Activated T-cell treated with anti-CD3 and anti-CD28 coated beads for 24 hours (primary cell): Measurements from ENCODE around the gene EPYC.
"Not testable (repeated sequence)": the region's sequence is repeated elsewhere in the genome, so short reads cannot be mapped to it uniquely, and the experiment has no call there.

Experiments used
- DNase-seq: peaks from one replicate; pipeline ENCODE4 v3.0.0-alpha.2; 2020; ENCODE audit warnings: low read depth

EPYC gene

GRCh38 chr12:90991952-90992465 lies 12.8 kb downstream of the EPYC start:
- DNase-seq, result no peak

GRCh38 chr12:90990611-90991010 lies 14.2 kb downstream of the EPYC start:
- no peak for DNase-seq

DNA sequence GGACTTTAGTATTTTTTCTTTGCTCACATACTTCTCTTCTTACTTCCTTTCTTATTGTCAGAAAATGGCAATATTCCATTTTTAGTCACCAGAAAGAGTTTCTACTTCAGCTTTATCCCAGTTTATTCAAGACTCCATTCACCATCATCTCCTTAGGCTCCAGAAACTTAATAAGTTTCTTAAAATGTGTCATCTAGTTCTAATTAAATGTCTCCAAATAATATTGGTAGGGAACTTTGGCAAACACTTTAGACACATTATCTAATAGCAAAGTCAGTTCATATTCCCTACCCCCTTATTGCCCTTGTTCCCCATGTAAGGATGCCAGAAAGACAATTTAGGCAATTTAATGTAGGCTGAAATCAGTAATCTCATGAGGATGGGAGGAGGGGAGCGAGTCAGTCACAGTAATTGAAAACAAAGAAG lies 15.1 kb downstream of the EPYC start:
- no peak for DNase-seq

DNA sequence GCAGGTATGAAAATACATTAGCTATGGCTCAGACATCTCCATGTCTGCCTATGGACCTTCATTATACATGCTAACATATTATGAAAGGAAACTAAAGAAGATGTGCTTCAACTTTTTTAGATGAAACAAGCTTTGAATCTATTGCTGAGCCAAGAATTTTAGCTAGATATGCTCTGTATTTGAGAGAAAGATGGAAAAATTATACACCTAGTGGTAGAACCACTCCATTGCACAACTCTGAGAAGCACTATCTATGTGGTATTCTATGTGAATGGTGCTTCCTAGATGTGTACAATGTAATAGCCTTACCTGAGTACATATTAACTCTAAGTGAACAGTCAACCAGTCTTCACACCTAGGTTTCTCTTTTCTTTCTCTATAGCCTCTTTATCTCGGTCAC lies 17.3 kb downstream of the EPYC start:
- no peak for DNase-seq

DNA sequence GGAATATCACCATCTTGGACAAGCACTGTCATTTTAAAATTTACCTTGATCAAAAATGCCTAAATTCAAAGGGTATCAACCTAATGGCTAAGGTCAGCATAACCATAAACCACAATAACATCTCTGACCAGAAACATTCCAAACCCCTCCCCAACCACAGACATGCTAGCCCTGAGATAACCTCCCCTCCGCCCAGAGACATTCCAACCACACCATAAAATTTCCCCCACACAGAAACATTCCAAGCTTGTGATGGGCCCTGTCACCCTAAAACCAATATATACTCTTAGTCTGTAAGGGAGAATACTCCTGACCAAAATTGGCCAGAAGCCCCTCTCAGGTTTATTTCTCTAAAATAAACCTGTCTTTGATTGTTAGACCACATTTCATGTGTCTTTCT lies 17.7 kb downstream of the EPYC start:
- DNase-seq, result no peak

- not testable (repeated sequence) for DNase-seq
These were observed 19.4 kb downstream of the EPYC start for GRCh38 chr12:90985331-90985730.

- no peak for DNase-seq
These were observed 20.7 kb downstream of the EPYC start for GRCh38 chr12:90984114-90984513.

DNA sequence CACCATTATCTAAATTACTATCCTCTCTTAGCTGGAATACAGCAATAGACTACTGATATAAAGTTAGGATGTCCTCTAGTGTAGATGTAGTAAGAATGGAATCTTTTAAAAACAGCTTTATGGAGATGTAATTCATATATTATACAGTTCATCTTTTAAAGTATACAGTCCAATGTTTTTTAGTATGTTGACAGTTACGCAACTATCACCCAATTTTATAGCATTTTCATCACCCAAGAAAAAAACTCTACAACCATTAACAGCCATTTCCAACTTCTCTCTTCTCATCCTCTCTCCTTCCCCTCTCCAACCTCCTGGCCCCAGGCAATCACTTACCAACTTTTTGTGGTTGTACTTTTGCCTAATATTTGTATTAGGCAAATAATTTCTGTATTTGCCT lies 22.6 kb downstream of the EPYC start:
- DNase-seq, result no peak

DNA sequence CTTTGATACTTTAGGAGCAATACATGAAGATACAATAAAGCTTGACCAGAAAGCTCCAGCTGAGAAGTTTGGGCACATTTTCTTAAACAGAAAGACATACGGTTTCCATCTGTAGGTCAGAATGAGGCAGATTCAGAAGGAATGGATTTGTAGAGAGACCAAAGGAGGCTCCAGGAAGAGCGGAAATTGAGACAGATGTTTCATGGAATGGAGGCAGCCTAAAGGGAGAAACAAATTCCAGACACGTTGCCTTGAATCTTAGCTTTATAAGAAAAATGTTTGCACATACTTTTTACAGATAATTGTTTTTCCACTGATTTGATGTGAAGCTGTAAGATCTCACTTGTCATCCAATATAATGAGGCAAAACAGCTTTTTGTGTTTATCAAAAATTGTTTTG lies 24.8 kb downstream of the EPYC start:
- no peak for DNase-seq

DNA sequence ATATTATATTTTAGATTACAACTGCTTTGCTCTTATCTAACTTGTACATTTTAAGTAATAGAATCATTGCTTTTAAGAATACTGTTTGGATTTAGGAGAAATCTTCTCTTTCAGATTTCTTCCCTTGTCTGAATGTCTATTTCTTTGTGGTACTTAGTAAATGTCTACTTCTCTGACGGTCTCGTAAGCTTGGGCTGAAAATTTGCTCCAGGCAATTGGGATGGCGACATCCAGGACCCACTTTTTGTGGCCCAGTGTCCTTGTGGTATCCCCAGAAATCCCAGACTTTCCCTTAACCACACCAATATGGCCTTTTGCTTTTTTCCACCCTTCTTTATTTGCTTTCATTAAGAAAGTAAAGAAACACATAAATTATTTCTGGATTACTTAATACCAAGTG lies 25.8 kb downstream of the EPYC start:
- no peak for DNase-seq

DNA sequence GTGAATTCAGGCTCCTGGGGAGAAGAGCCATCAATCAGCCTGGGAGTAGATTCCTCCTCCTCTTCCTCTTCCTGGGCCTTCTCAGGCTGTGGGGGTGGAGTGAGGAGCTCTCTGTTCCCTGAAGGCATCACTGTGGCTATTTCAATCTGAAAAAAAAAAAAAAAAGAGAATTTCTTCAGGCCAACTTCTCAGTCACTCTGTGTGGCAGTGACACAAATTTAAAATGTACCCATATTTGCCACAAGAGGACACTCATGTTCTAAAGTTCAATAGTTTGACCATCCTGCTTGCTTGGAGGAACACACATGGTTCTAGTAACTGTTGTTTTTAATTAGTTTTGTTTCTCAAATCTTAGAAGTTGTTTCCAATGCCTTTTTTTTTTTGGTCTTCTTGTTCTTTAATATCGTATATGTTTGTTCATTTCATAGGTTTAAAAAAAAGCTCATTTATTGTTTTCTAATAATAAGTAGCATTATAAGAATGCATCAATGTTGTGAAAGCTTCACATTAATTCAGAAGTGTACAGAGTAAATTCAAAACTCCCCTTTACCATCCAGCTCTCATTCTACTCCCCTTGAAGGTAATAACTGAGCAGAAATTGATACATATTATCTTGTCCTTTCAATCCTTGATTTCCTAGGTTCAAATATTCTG lies 26.5 kb downstream of the EPYC start:
- no peak for DNase-seq

- no peak for DNase-seq
These were observed 27.5 kb downstream of the EPYC start for GRCh38 chr12:90977224-90977623.

DNA sequence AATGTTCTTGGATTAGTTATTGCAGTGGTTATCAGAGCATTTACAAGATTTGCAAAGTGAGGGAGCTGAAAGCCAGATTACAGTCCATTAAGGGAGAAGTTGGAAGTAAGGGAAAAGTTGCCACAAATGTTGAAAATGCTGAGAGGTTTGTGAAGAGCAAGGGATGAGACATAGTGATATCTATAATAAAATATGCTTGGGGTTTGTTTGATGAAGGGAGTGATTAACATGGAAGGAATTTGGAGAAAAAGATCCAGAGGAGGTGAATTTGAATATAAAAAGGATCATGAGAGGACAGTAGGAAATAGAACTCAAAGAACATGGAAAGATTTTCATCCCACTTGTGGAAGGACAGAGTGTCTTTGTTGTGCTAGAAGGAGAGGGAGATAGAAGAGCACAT lies 30.5 kb downstream of the EPYC start:
- no peak for DNase-seq

DNA sequence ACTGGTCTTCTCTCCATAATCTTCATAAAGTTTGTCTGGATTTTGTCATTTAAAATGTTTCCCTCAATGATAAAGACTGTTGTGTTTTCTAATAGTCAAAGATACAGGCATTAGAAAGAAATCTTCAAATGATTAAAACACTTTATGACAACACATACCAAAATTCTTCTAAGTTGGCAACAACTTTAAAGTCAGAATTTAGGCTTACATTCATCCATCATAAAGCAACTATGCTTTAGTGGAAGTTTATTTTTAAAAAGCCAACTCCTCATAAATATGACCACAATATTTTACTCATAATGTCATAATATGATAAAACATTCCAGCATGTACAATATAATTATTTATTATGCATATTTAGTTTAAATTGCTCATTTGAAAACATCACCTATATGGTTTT lies 32.5 kb downstream of the EPYC start:
- DNase-seq, result no peak

DNA sequence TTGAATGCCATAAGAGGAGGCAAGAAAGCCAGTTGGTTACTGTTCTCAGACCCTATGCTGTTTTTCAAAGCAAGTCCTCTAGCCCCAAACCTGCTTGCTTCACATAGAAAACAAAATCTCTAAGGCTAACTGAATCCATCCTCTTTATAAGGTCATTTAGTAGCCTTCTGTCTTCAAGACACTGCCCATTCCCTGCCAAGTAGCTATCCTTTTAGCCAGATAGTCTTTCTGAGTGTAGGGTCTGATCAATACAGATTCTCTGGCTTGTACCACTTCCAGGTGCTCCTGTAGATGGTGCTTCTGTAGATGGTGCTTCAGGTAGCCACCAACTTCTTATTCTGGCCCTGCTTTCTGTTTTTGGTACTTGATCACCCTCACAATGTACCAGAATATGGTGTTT lies 33.9 kb downstream of the EPYC start:
- DNase-seq, result no peak

GRCh38 chr12:90970471-90970870 lies 34.3 kb downstream of the EPYC start:
- DNase-seq, result no peak

- DNase-seq, result no peak
These were observed 34.9 kb downstream of the EPYC start for GRCh38 chr12:90969851-90970250.

DNA sequence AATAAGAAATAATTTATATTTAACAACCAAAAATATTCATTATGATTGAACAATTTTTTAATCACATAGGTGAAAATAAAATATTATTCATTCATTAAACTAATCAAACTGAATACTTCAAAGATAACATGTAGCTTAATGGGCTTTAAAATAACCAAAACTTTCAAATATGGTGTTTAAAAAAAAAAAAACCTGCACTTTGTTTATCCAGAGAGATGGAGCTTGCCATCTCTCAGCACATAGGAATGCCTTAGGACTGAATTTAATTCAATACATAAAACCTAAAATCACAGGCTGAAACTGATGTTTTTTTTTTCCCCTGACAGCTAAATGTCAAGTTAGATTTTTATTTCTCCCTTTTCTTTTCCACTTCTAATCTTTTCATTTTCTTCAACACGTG lies 35.4 kb downstream of the EPYC start:
- DNase-seq, result no peak

DNA sequence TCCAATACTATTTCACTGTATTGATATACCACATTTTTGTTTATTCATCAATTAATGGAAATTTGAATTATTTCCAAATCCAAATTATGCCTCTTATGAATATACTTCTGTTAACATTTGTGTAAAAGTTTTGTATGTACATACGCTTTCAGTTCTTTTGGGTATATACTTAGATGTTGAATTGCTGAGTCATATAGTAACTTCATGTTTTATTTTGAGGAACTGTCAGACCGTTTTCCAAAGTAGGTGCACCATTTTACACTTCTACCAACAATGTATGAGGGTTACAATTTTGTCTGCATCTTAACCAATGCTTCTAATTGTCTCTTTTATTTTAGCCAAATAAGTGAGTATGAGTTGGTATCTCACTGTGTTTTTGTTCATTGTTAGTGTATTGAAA lies 39.6 kb downstream of the EPYC start:
- DNase-seq, result no peak

GRCh38 chr12:90964616-90965015 lies 40.2 kb downstream of the EPYC start:
- DNase-seq, result no peak

- DNase-seq, result no peak
These were observed 40.8 kb downstream of the EPYC start for GRCh38 chr12:90963946-90964345.

DNA sequence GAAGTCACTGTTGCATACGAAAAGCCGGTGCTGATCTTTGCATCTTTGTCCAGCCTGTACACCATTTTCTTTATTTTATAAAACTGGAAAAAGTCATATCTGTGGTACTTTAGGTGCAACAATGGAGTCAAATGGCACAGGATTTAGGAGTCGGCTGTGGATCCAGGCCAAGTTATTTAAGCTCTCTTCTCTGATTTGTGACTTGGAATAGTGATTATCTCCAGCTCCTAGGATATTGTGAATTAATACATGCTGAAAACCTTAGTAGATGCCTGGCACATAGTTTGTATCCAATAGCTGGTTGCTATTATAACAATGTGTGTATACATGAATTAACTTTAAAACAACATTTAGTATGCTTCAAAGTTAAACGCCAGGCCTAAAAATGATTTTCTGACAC lies 43.6 kb downstream of the EPYC start:
- no peak for DNase-seq

DNA sequence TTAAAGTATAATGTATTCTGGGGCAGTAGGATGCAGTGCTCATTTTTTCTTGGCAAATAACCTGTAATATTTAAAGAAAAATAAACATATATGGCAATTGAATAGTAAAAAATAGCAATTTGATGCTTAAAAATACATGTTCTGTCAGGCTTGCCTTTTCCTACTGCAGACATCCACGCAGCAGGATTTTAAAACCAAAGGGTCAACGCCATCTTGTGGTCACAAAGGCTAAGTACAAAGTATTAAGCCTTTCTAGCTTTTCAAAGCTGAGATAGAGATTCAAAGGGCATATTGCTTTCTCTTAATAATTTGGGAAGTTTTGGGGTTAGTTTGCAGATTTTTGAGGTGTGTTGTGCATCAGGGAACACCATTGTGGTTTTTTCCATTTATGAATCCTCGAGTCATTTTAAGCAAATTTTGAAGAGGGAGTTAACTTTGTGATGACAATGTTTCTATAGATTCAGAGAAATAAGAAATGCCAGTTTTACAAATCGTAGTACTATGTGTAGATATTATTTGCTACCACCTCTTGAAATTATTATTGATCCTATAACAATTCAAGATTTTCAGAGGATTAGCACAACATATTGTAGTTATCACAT lies 45.1 kb downstream of the EPYC start:
- DNase-seq, result peak; percentile 2

DNA sequence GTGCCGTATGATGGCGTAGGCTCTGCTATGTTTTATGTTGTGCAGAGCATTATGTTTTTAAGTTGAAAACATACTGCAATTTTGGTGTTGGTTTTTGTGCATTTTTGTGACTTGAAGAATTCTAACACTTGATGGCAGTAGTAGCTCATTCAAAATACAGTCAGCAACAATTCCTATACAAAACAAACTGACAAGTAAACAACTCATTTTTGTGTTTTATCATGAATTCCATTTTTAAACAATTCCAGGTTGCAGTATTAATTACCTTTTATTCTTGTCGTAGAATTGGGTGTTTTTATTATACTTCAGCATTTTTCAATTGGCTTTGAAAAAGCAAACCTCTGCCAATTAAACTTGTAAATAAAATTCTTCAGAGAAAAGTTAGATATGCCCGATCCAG lies 45.7 kb downstream of the EPYC start:
- DNase-seq, result no peak
